Activated CD4-positive, alpha-beta T cell treated with anti-CD3 and anti-CD28 coated beads, Interleukin-2, amount 50 U/mL, for 48 hours (primary cell): ENCODE data around the gene OPN3.

Experiments
- DNase-seq, 2 experiments: peaks; one replicate each; pipeline ENCODE4 v3.0.0-alpha.2; 2020

The OPN3 gene

GRCh38 chr1:241586905-241587512 is 53.2 kb downstream of the OPN3 start:
- no peak for DNase-seq

GRCh38 chr1:241582921-241583321 is 57.2 kb downstream of the OPN3 start:
- no peak for DNase-seq

- DNase-seq, result no peak
Measured at GRCh38 chr1:241579434-241579833, 60.7 kb downstream of the OPN3 start.

GRCh38 chr1:241574154-241574553 is 66.0 kb downstream of the OPN3 start:
- DNase-seq, result no peak

GRCh38 chr1:241569848-241570247 is 70.3 kb downstream of the OPN3 start:
- no peak for DNase-seq

GRCh38 chr1:241560849-241561187 is 79.4 kb downstream of the OPN3 start:
- DNase-seq, result no peak

- DNase-seq, result no peak
Measured at GRCh38 chr1:241560146-241560848, 79.9 kb downstream of the OPN3 start.

- DNase-seq, result no peak
Measured at GRCh38 chr1:241557551-241558193, 82.5 kb downstream of the OPN3 start.

- no peak for DNase-seq
Measured at GRCh38 chr1:241557031-241557430, 83.1 kb downstream of the OPN3 start.

GRCh38 chr1:241555526-241555925 is 84.6 kb downstream of the OPN3 start:
- DNase-seq, result no peak

- no peak for DNase-seq
Measured at GRCh38 chr1:241553886-241554592, 86.1 kb downstream of the OPN3 start.

GRCh38 chr1:241551759-241552638 is 88.2 kb downstream of the OPN3 start:
- DNase-seq, result peak; percentile 47 to 62

- no peak for DNase-seq
Measured at GRCh38 chr1:241550318-241550717, 89.9 kb downstream of the OPN3 start.

- no peak for DNase-seq
Measured at GRCh38 chr1:241548008-241548407, 92.2 kb downstream of the OPN3 start.
